Activated CD8-positive, alpha-beta memory T cell treated with anti-CD3 and anti-CD28 coated beads, Interleukin-2, amount 50 U/mL, for 48 hours (primary cell): ENCODE measurements around the gene HSFX4.
"Not testable (repeated sequence)": the region's sequence is repeated elsewhere in the genome, so short reads cannot be mapped to it uniquely, and the experiment has no call there.

Experiments
- DNase-seq: peaks from one replicate; pipeline ENCODE4 v3.0.0-alpha.2; 2020

HSFX4 gene, protein sequence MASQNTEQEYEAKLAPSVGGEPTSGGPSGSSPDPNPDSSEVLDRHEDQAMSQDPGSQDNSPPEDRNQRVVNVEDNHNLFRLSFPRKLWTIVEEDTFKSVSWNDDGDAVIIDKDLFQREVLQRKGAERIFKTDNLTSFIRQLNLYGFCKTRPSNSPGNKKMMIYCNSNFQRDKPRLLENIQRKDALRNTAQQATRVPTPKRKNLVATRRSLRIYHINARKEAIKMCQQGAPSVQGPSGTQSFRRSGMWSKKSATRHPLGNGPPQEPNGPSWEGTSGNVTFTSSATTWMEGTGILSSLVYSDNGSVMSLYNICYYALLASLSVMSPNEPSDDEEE

DNA sequence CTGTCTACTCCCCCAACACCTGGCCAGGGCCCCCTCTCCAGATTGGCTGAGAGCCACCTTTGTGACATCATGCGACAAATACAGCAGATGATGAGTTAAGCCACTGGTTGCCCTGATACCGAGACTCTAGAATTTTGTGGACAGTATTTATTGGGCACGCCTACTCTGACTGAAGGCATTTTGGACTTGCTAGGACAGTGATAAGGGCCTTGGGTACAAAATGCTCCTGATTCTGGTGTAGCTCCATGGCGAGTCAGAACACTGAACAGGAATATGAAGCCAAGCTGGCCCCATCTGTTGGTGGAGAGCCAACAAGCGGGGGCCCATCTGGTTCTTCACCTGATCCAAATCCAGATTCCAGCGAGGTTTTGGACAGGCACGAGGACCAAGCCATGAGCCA lies at the start of gene HSFX4:
HSFX4 (plus strand) TSS at position 174 of the 400 bp plus-strand sequence; CDS start at position 246, 72 bp downstream.
- not testable (repeated sequence) for DNase-seq

DNA sequence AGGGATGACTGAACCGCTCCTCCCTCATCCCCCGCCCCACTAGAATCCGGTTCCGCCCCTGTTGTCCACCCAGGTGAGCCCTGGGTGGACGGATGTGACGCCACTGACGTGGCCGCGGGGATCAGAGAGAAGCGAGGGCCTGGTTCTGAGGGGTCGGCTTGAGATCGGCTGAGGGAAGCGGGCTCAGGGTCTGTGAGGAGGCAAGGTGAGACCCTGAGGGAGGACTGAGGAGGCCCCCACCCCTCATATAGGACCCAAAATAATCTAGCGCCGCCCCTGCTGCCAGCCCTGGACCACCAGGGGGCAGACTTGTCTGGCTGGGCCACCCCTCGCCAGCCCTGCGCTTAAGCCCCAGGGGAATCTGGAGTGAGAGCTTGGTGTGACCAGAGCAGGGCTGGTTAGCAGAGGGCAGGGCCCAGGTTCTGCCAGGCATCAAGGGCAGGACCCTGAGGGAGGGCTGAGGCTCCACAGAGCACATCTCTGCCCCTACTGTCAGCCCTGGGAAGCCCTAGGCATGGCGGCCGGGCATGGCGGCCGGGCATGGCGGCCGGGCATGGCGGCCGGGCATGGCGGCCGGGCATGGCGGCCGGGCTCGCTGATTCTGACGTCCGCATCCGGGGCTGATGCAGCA lies 48.2 kb upstream of the HSFX4 start, which contains the start of gene MAGEA8:
MAGEA8 (plus strand) TSS at position 103 of the 631 bp plus-strand sequence. CDS start 3,090 bp downstream, outside the sequence.
- DNase-seq: peak; percentile 55

DNA sequence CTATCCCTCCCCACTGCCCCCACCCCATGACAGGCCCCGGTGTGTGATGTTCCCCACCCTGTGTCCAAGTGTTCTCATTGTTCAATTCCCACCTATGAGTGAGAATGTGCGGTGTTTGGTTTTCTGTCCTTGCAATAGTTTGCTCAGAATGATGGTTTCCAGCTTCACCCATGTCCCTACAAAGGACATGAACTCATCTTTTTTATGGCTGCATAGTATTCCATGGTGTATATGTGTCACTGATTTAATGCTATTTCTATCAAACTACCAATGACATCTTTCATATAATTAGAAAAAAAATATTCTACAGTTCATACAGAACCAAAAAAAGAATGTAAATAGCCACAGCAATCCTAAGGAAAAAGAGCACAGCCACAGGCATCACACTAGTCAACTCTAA lies 38.5 kb upstream of the HSFX4 start:
- DNase-seq: not testable (repeated sequence)

DNA sequence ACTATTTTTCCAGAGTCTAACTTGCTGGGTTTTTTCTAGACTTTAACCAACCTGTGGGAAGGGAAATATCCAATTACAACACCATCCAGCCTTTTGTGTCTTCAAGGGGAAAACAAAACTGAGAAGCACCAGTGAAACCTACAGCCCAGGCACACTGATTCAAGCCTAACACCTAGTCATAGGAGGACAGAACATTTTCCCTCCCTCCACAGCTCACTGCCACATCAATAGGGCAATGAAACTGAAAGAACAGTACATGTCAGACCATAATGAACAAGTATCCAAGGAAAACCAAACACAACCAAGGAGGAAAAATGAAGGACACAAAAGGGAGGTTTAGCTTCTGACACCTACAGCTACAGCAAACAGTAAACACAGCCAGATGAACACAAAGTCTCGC lies 30.8 kb upstream of the HSFX4 start:
- DNase-seq: no peak

DNA sequence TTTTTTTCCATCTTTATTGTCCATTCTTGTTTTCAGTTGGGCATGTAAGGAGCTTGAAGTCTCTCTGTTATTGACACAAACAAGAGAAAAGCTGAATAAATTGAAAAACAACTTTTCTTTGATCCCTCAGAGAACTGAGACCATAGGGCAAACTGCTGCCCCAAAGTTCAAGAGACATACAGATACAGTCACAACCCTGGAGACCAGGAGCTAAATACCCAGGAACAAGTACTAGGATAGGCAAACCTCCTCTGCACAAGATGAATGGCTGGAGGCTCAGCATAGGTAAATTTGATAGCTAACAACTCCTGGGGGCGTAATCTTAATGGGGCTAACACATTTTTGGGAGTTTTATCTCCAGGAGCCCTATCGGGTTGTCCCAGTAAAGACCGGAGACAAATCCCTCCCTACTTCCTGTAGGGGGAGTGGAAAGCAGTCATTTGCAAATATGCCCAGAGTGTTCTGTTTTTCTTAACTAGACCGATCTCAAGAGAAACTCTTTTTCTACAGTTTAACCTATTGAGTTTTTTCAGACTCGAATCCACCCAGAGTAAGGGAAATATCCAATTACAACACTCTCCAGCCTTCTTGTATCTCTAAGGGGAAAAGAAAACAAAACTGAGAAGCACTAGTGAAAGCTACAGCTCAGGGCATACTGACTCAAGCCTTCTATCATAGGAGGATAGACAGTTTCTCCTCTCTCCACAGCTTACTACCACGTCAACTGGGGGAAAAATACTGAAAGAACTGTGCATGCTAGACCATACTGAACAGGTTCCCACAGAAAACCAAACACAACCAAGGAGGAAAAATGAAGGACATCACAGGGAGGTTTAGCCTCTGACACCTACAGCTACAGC lies 25.3 kb upstream of the HSFX4 start:
- DNase-seq: no peak

DNA sequence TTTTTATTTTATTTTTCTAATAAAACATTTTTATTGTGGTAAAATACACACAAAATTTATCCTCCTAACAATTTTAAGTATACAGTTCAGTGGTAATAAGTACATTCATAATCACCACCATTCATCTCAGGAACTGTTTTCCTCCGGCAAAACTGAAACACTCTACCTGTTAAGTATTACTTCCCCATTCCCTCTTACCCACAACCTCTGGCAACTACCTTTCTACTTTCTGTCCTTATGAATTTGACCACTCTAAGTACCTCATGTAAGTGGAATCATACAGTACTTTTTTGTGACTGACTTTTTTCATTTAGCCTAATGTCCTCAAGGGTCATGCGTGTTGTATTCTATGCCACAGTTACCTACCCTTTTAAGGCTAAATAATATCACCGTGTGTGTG lies 21.1 kb upstream of the HSFX4 start:
- DNase-seq: no peak

DNA sequence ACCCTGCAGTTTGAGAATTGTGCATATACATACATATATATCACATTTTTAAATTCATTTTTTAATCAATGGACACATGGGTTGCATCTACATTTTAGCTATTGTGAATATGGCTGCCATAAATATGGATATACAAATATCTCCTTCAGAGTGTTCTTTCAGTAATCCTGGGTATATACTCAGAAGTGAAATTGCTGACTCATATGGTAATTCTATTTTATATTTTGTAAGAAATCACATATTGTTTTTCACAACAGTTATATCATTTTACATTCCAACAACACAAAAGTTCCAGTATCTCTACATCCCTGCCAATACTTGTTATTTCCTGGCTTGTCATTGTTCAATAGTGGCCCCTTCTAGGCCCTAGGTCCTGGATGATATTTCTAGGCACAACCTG lies 20.6 kb upstream of the HSFX4 start:
- no peak for DNase-seq

DNA sequence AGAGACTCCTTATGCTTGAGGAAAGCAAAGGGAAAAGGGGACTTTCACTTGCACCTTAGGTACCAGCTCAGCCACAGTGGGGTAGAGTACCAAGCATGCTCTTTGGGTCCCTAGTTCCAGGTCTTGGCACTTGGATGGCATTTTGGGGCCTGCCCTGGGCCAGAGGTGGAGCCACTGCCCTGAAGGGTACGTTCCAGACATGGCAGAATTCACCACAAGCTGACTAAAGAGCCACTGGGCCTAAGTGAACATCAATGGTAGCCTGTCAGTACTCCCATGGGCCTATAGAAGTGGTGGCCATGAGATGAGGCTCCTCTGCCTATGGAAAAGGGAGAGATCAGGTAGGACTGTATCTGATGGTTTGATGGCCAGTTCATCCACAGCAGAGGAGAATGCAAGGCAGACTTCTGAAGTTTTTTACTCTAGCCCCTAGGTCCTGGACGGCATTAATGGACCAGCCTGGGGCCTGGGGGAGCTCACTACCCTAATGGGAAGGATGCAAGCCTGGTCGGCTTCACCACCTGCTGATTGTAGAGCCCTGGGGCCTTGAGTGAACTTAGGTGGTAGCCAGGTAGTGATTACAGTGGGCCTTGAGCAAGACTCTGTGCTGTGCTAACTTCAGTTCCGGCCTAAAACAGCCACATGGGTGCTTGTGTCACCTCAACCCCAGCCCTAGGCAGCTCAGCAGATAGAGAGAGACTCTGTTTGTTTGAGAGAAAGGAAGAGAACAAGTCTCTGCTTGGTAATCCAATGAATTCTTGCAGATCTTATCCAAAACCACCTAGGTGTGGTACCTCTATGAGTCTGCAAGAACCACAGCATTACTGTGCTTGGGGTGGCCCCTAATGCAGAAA lies 19.8 kb upstream of the HSFX4 start:
- no peak for DNase-seq

DNA sequence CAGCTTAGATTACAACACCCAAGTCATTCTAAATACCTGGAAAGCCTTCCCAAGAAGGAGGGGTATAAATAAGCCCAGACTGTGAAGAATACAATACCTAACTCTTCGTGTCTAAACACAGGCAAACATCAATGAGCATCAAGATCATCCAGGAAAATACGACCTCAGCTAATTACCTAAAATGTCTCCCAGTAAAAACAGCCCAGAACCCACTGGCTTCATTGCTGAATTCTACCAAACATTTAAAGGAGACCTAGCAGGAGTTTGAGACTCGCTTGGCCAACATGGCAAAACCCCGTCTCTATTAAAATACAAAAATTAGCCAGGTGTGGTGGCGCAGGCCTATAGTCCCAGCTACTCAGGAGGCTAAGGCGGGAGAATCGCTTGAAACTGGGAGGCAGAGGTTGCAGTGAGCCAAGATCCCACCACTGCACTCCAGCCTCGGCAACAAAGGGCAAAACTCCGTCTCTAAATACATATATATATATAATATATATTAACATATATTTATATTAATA lies 19.1 kb upstream of the HSFX4 start:
- no peak for DNase-seq

DNA sequence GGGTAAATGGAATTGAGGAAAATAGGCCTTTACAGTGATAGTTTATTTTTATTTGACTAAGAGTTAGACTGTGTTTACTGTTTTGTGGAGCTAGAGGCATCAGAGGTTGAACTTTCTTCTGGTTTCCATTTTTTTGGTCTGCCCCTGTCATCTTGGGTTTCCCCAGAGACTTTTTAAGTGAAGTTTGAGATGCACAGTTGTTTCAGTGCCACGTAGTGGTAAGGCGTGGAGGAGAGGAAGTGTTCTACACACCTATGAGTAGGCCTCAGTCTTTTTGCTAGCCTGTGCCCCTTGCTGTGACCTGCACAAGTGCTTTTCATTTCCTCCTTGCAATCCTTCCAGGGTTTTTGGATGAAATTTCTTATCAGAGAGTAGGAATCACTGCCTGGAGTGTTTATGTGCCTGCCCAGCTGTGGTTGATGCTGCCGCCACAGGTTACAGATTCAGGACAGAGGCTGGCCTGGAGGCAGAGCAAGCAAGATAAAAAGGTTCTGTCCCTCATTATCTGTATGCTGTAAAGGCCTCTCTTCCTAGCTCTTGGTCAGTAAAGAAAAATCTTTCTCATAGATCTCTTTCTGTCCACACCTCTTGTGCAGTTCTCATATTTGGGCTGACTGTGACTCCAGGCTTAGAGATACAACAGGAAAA lies 12.5 kb upstream of the HSFX4 start:
- DNase-seq: no peak

DNA sequence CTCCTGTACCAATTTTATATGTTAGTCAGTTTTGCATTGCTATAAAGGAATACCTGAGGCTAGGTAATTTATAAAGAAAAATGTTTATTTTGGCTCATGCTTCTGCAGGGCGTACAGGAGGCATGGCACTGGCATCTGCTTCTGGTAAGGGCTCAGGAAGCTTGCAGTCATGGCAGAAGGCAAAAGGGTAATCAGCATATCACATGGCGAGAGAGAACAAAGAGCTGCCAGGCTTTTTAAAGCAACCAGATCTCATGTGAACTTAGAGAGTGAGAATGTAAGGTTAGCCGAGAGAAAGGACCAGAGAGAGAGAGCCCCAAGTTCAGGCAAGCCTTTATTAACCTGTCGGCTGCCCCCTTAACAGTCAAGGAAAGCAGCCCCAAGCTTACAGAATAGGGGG lies 5.5 kb upstream of the HSFX4 start:
- not testable (repeated sequence) for DNase-seq

DNA sequence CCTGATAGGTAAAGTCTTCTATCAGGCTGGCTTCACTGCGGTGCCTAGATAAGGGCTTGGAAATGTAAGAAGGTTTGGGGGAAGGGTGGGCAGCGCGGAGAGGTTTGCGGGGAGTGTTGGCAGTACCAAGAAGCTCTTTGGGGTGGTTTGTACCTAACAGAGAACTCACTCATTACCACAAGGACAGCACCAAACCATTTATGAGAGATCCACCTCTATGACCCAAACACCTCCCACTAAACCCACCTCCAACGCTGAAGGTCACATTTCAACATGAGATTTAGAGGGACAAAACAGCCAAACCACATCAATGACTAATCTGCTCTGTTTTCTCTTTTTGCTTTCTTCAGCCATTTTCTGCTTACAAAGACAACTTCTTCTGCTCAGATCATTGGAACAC lies 4.9 kb upstream of the HSFX4 start:
- DNase-seq: not testable (repeated sequence)

DNA sequence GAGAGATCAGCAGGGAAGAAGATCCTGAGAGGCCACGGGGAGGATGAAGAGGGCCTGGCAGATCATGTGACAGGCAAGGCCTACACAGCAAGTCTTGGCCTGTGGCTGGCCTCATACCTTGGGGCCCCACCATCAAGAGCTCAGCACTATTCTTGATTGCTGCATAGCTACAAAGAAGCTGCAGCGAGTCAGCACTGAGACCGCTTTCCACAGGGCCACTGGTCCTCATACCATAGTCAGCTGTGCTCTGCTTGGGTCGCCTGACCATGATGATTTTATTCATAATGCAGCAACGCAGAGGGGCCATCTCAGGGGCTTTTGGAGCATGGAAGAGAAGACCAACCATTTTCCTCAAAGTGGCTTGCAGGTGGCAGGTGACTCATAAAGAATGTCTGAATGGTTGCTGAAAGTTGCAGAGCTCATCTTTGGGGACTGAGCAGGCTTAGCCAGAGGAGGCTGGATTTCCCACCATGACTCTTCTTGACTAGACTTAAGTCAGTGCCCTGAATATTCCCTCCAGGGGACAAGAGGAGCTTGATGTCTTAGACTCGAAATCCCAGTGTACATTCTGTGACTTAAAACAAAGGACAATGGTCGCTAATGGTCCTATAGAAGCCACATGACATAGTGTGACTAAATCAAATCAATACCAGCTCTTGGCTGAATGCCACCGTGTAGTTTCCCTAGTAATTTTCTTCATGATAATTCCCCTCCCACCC lies 2.0 kb upstream of the HSFX4 start:
- DNase-seq: not testable (repeated sequence)

DNA sequence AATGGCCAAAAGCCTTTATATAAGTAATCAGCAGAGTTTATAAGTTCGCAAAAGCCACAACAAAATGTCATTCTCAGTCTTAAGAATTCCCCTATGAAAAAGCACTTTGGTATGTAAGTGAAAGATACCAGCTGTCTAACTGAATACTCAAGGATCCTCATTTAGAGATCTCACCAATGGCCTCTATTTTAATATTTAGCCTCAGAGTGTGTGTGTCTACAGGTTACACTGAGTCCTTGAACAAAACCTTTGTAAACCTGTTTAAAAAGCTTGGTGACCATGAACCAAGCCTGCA lies 1.5 kb upstream of the HSFX4 start:
- not testable (repeated sequence) for DNase-seq

DNA sequence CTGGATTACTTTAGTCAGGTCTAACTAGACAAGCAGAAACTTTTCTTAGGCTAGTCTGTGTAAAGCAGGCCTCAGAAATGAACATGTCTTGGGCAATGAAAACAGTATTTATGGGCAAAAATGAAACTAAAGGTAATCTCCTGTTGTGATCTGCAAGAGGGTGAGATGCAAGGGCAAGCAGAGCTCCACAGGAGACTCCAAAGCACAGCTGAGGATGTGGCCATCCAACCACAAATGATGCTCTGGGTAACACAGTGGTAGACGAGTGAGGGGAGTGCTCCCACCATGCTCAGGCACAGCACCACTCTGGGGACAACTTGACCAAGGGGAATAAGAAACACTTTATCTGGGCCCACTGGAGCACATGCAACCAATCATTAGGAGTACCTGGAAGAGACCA lies 738 bp upstream of the HSFX4 start:
- DNase-seq: not testable (repeated sequence)

DNA sequence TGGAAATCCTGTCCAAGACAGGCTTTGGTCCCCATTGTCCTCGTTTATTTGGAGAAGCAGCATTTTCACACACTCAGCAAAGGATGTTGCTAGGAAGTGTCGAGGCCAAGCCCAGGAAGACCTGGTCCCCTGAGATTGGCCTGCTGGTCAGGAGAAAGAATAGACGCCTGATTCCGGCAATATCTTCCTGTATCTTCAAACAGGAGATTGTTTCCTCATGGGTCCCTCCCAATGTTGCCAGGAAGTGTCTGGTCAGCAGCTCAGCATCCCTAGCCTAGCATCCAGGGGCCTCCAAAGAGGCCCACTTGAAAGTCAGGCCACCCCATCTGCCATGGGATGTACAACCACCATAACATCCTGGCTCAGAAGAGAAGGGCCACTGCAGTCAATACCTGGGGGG lies 2.0 kb downstream of the HSFX4 start:
- not testable (repeated sequence) for DNase-seq

DNA sequence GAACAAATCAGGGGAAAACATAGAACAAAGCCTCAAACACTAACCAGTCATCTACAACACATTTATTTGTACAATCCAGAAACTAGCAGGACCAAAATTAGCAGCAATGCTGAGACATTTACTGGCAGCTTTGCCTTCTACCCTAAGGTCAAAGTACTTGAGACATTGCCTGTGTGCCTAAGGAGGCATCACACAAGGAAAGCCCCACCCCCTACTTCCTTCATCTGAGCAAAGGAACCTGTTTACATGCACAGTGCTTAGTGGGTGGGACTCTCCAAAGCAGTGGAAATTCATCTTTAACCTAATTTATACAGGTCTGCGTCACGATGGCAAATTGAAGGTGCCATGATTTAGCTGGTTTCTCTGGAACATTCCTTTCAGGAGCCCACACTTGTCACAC lies 2.8 kb downstream of the HSFX4 start:
- DNase-seq: not testable (repeated sequence)

DNA sequence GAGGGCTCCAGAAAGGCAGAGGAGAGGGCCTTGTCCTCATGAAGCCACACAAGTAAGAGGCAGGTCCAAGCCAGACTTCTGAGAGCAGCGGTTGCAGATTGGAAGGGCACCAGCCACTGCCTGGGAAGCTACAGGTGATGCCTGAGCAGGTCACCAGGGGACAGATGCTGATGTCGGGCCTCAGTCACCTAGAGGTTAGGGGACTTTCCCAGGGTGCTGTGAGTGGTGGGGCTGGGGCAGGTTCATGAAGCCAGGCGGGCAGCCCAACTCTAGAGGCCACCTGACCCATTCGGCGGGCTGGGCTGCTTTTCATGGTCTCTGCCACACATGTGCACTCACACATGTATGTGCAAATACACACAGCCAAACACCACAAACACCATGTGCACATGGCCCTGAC lies 3.6 kb downstream of the HSFX4 start:
- not testable (repeated sequence) for DNase-seq

DNA sequence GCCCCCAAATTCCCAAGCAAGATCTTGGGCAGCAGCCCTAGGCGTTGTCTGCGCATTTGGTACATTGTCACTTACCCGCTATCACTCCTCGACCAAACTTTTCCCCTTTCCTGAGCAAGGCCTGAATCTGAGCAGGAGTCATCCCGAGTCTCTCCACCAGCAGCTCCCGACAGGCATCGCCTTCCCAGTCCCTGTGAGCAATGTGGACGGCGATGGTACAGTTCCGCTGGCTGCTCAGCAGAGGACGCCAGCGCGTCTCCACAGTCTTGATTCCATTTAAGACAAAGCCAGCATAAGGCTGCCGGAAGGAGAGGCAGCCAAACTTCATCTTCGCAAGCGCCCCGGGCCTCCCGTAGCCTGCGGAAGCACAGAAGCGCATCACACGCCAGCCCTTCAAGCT lies 4.2 kb downstream of the HSFX4 start:
- not testable (repeated sequence) for DNase-seq

DNA sequence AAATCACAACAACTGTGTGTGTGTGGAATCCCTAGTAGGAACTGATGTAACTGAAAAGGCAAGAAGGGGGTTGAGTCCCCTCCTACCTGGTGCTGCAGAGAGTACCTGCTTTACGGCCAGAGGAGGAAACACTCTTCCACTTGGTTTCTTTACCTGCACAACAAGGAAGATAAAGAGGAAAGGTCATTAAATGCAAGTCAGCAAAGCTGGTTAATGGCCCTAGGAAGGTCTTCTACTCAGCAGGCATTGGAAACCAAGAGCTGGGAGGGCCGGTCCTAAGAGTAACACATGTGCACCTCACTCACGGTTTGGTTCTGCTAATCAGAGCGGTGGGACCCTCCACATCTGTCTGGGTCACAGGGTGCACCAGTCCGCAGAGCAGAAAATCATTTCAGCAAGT lies 8.0 kb downstream of the HSFX4 start:
- not testable (repeated sequence) for DNase-seq

DNA sequence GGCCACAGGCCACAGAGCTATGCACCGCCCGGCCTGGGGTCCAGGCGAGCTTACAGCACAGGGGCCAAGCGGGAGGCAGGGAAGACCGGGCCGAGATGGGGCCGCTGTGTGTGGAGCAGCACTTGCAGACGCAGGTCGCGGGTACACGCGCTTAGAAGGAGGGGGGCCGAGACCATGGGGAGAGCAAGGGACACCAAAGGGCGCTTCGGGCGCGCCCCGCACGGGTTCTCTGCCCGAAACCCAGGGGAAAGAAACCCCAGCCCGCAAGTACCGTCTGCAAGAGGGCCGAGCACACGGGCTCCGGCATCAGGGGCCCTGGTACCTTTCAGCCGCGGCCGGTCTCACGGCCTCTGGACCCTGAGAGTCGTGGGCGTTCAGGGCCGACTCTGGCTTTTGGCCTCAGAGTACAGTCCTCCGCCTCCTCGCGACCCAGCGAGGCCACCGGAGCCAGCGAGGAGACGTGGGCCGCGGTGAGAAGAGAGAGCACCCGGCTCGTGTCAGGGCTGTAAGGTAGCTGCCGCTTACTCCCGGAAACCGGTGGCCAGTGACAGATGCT lies 8.6 kb downstream of the HSFX4 start:
- DNase-seq: no peak
